GM23338 (cell line): Measurements from ENCODE around the gene DSCAML1.

Experiments
- CTCF ChIP-seq, 2 experiments: fragments of 200-600 bp in 1 of 2; sonication (generic) in 1 of 2; conservative IDR thresholded peaks; 2 replicates each; pipeline versions ENCODE4 v1.5.1 to v1.6.1; 2016 to 2017; ENCODE audit warnings: antibody characterized with exemption in 2 of 2, low read depth in 2 of 2, mild to moderate bottlenecking in 2 of 2, moderate library complexity in 1 of 2
- EZH2 ChIP-seq: fragments of 200-600 bp; sonication (generic); IDR thresholded peaks from one replicate; pipeline ENCODE4 v1.8.0; 2017; ENCODE audit warnings: antibody characterized with exemption, mild to moderate bottlenecking, low read depth; ENCODE audit not compliant: unreplicated experiment
- POLR2AphosphoS5 ChIP-seq: IDR thresholded peaks from 2 replicates; pipeline ENCODE4 v1.6.1; 2016; ENCODE audit warnings: antibody characterized with exemption, low read depth

GRCh38 chr11:117449111-117449693 lies 347.8 kb downstream of the DSCAML1 start:
- no peak for TF ChIP-seq EZH2
- TF ChIP-seq POLR2AphosphoS5 = no peak
- TF ChIP-seq CTCF (conservative IDR thresholded peaks at IDR 0.05; ENCODE audit: low read depth in 2 of 2) = no peak
